HEK293 (cell line): ENCODE results near the gene SMPDL3A.

ENCODE experiments used
- HOXD13 ChIP-seq: sonication (generic); formaldehyde crosslinking; IDR thresholded peaks from 2 replicates; pipeline ENCODE4 v1.8.0; 2022; ENCODE audit warnings: missing genetic modification reagents, borderline replicate concordance
- INSM2 ChIP-seq: fragments of 450-650 bp; formaldehyde crosslinking; IDR thresholded peaks from 2 replicates; pipeline ENCODE4 v1.5.1; 2016; ENCODE audit warnings: missing biosample characterization, missing genetic modification characterization
- SALL2 ChIP-seq: fragments of 450-650 bp; formaldehyde crosslinking; IDR thresholded peaks from 2 replicates; pipeline ENCODE4 v1.5.0; 2017; ENCODE audit warnings: missing biosample characterization, mild to moderate bottlenecking, missing genetic modification characterization, borderline replicate concordance
- SCRT1 ChIP-seq: fragments of 450-650 bp; formaldehyde crosslinking; IDR thresholded peaks from 2 replicates; pipeline ENCODE4 v1.5.1; 2016; ENCODE audit warnings: missing biosample characterization, missing genetic modification characterization, borderline replicate concordance
- SP7 ChIP-seq: fragments of 450-650 bp; formaldehyde crosslinking; IDR thresholded peaks from 2 replicates; pipeline ENCODE4 v1.5.1; 2016; ENCODE audit warnings: missing biosample characterization, missing genetic modification characterization
- ZBTB1 ChIP-seq: fragments of 450-650 bp; formaldehyde crosslinking; IDR thresholded peaks from 2 replicates; pipeline ENCODE4 v1.5.1; 2016; ENCODE audit warnings: missing biosample characterization, missing genetic modification characterization
- ZBTB49 ChIP-seq: fragments of 450-650 bp; formaldehyde crosslinking; IDR thresholded peaks from 2 replicates; pipeline ENCODE4 v1.5.1; 2016; ENCODE audit warnings: missing biosample characterization, missing genetic modification characterization, low read depth
- ZBTB6 ChIP-seq: fragments of 450-650 bp; formaldehyde crosslinking; IDR thresholded peaks from 2 replicates; pipeline ENCODE4 v1.5.1; 2017; ENCODE audit warnings: missing biosample characterization, missing genetic modification characterization
- ZFHX2 ChIP-seq: fragments of 450-650 bp; formaldehyde crosslinking; conservative IDR thresholded peaks from 2 replicates; pipeline ENCODE4 v1.5.1; 2016; ENCODE audit warnings: missing biosample characterization, missing genetic modification characterization
- ZNF184 ChIP-seq: fragments of 450-650 bp; IDR thresholded peaks from 2 replicates; pipeline ENCODE4 v1.5.1; 2018; ENCODE audit warnings: missing biosample characterization, mild to moderate bottlenecking, missing genetic modification characterization
- ZNF26 ChIP-seq: fragments of 450-650 bp; formaldehyde crosslinking; IDR thresholded peaks from 2 replicates; pipeline ENCODE4 v1.5.1; 2016; ENCODE audit warnings: missing biosample characterization, missing genetic modification characterization
- ZNF280D ChIP-seq: fragments of 450-650 bp; formaldehyde crosslinking; IDR thresholded peaks from 2 replicates; pipeline ENCODE4 v1.5.1; 2016; ENCODE audit warnings: missing biosample characterization, missing genetic modification characterization
- ZNF302 ChIP-seq: fragments of 450-650 bp; formaldehyde crosslinking; IDR thresholded peaks from 2 replicates; pipeline ENCODE4 v1.5.1; 2016; ENCODE audit warnings: missing biosample characterization, missing genetic modification characterization, low read depth
- ZNF335 ChIP-seq: fragments of 450-650 bp; formaldehyde crosslinking; conservative IDR thresholded peaks from 2 replicates; pipeline ENCODE4 v1.5.1; 2016; ENCODE audit warnings: missing biosample characterization, missing genetic modification characterization
- ZNF416 ChIP-seq: fragments of 450-650 bp; formaldehyde crosslinking; IDR thresholded peaks from 2 replicates; pipeline ENCODE4 v1.5.1; 2016; ENCODE audit warnings: missing biosample characterization, missing genetic modification characterization
- ZNF473 ChIP-seq: fragments of 450-650 bp; formaldehyde crosslinking; IDR thresholded peaks from 2 replicates; pipeline ENCODE4 v1.5.1; 2017; ENCODE audit warnings: missing biosample characterization, missing genetic modification characterization
- ZNF488 ChIP-seq: fragments of 450-650 bp; formaldehyde crosslinking; IDR thresholded peaks from 2 replicates; pipeline ENCODE4 v1.5.1; 2016; ENCODE audit warnings: missing biosample characterization, missing genetic modification characterization
- ZNF560 ChIP-seq: fragments of 450-650 bp; formaldehyde crosslinking; IDR thresholded peaks from 2 replicates; pipeline ENCODE4 v1.5.1; 2017; ENCODE audit warnings: missing biosample characterization, missing genetic modification characterization, borderline replicate concordance
- ZNF585B ChIP-seq: fragments of 450-650 bp; formaldehyde crosslinking; IDR thresholded peaks from 2 replicates; pipeline ENCODE4 v1.5.1; 2016; ENCODE audit warnings: missing biosample characterization, missing genetic modification characterization
- ZNF645 ChIP-seq: fragments of 450-650 bp; formaldehyde crosslinking; IDR thresholded peaks from 2 replicates; pipeline ENCODE4; 2016; ENCODE audit warnings: missing biosample characterization, missing genetic modification characterization
- ZNF658 ChIP-seq: fragments of 450-650 bp; formaldehyde crosslinking; IDR thresholded peaks from 2 replicates; pipeline ENCODE4; 2016; ENCODE audit warnings: missing biosample characterization, missing genetic modification characterization
- ZNF677 ChIP-seq: fragments of 450-650 bp; IDR thresholded peaks from 2 replicates; pipeline ENCODE4 v1.5.0; 2018; ENCODE audit warnings: missing biosample characterization, mild to moderate bottlenecking, missing genetic modification characterization, moderate library complexity
- ZNF692 ChIP-seq: fragments of 450-650 bp; formaldehyde crosslinking; IDR thresholded peaks from 2 replicates; pipeline ENCODE4 v1.5.1; 2016; ENCODE audit warnings: missing biosample characterization, missing genetic modification characterization
- ZNF791 ChIP-seq: fragments of 450-650 bp; formaldehyde crosslinking; IDR thresholded peaks from 2 replicates; pipeline ENCODE4 v1.5.1; 2016; ENCODE audit warnings: missing biosample characterization, missing genetic modification characterization

SMPDL3A gene

GRCh38 chr6:122789182-122790027 is at the start of gene SMPDL3A (continued):
- TF ChIP-seq ZNF26 (no peak), ZNF416 (tag by site-specific recombination) (no peak), SCRT1 (tag by site-specific recombination) (no peak), INSM2 (tag by site-specific recombination) (peak; percentile 69; the same call in 1 of the 2 replicates), ZBTB6 (tag by site-specific recombination) (no peak), ZNF473 (tag by site-specific recombination) (no peak), ZNF184 (tag by site-specific recombination) (no peak), ZNF645 (no peak), SALL2 (tag by site-specific recombination) (no peak), ZNF585B (tag by site-specific recombination) (no peak), ZNF280D (tag by site-specific recombination) (no peak), ZBTB1 (tag by site-specific recombination) (no peak), ZNF488 (no peak), ZNF677 (no peak), ZNF692 (tag by site-specific recombination) (no peak; the same call in 1 of the 2 replicates), ZNF335 (tag by site-specific recombination) (peak; percentile 98), ZBTB49 (tag by site-specific recombination) (no peak), SP7 (peak; percentile 66; the same call in 1 of the 2 replicates), ZNF560 (tag by site-specific recombination) (no peak), ZNF302 (tag by site-specific recombination) (no peak), ZNF658 (no peak), ZNF791 (tag by site-specific recombination) (no peak), ZFHX2 (tag by site-specific recombination) (peak; percentile 88), HOXD13 (CRISPR knock-in tag) (no peak; the same call in 1 of the 2 replicates)
